NCI-H1092 treated with DMSO at 0.1 percent for 48 hours (cell line): ENCODE data around the gene SLC17A8.
"Not testable (repeated sequence)": the region's sequence is repeated elsewhere in the genome, so short reads cannot be mapped to it uniquely, and the experiment has no call there.

Source experiments
- DNase-seq: peaks from one replicate; lab custom pipeline; 2025; lab: John Stamatoyannopoulos, UW

SLC17A8 gene

GRCh38 chr12:100356644-100357223 lies at the start of gene SLC17A8:
Gene SLC17A8, plus strand, starts transcription at chr12:100357074. Its CDS starts 318 bp downstream, at chr12:100357392.
- peak; percentile 50 for DNase-seq

DNA sequence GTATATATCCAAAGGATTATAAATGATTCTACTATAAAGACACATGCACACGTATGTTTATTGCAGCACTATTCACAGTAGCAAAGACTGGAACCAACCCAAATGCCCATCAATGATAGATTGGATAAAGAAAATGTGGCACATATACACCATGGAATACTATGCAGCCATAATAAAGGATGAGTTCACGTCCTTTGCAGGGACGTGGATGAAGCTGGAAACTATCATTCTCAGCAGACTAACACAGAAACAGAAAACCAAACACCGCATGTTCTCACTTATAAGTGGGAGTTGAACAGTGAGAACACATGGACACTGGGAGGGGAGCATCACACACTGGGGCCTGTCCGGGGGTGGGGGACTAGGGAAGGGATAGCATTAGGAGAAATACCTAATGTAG lies 48.7 kb upstream of the SLC17A8 start:
- not testable (repeated sequence) for DNase-seq

GRCh38 chr12:100311317-100311716 lies 45.6 kb upstream of the SLC17A8 start:
- DNase-seq: no peak

DNA sequence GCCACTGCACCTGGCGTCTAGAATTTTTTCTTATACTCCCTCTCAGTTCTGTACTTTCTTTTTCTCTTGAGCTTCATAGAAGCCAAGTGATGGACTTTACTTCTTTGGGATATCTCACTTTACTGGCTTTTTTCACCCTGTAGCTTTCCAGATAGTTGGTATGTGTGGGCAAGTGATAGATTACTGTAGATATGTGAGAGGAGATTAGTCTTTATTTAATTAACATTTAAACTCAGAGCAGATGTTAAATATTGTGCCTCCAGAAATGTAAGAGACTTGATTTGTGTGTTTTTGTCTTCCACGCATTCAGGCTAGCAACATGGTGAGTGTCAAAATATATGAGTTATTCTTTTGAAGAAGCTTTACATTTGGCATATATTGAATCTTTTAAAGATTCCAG lies 39.5 kb upstream of the SLC17A8 start:
- no peak for DNase-seq

DNA sequence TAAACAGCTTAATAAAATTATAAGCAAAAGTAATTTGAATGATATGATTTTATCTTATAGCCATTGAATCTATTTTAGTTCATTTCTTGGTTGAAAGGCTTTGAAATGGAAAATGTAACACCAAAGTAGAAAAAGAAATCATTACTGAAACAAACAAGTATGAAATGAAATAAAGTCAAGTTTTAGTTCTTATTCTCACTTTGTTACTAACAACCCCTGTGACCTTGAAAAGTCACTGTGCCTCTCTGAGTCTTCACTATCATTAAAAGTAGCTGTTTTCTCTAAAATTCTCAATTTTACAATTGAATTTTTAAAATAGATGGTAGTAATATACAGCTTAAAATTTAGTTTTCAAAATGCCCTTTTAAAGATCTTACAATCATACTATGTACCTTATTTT lies 32.4 kb upstream of the SLC17A8 start:
- no peak for DNase-seq

DNA sequence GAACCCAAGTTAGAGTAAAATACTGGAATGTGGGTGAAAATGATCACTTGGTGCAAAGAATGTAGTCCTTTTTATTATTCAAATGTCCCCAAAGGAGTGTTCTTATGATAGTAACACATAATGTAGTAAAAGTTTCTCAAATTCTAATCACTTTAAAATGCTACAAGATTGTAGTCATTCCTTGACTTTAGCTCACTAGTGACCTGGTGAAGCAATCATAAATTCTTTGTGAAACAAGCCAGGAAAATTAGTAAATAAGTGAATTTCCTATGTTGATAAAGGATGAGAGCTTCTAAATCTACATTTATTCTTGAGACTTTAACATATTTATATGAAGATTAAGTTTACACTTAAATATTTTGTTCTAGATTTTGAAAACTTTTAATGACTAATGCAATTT lies 30.7 kb upstream of the SLC17A8 start:
- DNase-seq: no peak

- DNase-seq: no peak
Measured at GRCh38 chr12:100329800-100330199, 27.1 kb upstream of the SLC17A8 start.

GRCh38 chr12:100331871-100332270 lies 25.0 kb upstream of the SLC17A8 start:
- DNase-seq: no peak

DNA sequence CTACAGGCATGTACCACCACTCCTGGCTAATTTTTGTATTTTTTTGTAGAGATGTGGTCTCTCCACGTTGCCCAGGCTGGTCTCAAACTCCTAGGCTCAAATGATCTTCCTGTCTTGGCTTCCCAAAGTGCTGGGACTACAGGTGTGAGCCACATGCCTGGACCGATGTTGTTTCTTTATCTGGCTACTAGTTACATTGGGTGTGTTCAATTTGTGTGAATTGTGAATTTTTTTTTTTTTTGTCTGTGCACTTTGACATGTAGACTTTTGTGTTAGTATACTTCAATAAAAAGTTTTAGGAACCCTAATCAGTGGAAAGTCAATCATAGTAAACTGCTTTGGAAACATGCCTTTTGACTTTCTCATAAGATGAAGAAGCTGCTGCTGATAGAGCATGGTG lies 24.0 kb upstream of the SLC17A8 start:
- no peak for DNase-seq

DNA sequence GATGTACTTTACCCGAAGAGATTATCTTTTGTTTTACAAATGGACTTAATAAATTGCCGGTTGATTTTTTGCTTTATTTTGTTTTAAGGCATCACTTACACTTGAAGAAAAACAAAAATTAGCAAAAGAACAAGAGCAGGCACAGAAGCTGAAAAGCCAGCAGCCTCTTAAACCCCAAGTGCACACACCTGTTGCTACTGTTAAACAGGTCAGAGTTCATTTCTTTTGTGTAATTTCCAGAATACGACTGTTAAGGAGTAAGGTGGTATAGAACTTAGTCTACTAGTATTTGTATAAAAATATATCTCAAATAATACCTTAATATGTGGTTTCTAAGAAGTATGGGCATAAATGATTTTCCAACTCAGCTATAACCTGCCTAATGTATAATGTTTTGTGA lies 19.6 kb upstream of the SLC17A8 start:
- DNase-seq: no peak

DNA sequence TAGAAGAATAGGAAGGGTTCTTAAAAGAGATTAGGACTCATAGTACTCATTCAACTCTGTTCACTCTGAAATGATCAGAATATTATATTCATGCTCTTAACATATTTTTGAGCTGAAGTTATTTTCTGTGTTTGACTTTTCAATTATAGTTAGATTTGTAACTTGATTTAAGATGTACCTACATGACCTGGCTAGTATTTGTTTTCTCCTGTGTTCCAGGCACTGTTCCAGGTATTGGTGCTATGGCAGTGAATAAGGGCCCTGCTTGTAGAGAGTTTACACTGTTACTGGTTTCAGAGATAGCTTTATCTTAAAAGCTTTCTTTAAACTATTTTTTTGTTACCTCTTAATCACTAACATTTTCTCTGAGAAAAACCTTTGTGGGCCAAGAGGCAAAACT lies 19.1 kb upstream of the SLC17A8 start:
- DNase-seq: peak; percentile 5

- no peak for DNase-seq
Measured at GRCh38 chr12:100339071-100339470, 17.8 kb upstream of the SLC17A8 start.

GRCh38 chr12:100342897-100343296 lies 14.0 kb upstream of the SLC17A8 start:
- not testable (repeated sequence) for DNase-seq

GRCh38 chr12:100344351-100344750 lies 12.5 kb upstream of the SLC17A8 start:
- DNase-seq: not testable (repeated sequence)

GRCh38 chr12:100345020-100345767 lies 11.7 kb upstream of the SLC17A8 start:
- DNase-seq: no peak

GRCh38 chr12:100346660-100347059 lies 10.2 kb upstream of the SLC17A8 start:
- no peak for DNase-seq

DNA sequence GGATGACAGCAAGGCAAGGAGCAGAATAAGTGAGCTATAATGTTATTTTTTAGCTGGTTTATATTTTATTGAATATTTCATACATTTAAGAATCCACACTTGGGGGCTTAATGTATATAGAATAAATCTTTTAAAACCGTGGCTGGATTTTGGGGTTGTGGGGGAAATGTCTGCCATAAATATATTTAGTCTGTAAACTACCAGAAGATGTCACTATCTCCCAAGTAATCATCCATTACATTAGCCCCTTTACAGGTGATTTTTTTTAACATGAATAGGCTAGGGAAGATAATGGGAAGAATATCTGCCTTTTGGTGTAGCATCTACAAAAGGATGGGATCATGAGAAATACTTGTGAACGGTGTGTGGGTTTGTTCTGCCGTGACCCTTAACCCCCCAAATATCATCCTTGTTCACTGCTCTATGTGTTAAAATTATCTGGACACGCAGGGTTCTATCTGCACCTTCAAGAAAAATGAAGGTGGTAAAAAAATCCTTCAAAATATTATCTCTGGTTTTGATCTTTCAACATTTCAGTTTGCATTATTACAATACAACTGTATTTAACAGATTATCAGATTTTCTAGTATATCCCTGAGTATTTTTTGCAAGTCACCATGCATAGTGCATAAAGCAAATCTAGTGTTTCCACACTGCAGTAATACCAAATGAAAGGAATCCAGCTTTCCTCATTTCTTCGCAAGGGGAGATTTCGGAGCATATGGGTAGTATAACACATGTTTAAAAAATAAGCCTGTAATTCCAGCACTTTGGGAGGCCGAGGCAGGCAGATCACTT lies 8.0 kb upstream of the SLC17A8 start:
- DNase-seq: peak; percentile 32

DNA sequence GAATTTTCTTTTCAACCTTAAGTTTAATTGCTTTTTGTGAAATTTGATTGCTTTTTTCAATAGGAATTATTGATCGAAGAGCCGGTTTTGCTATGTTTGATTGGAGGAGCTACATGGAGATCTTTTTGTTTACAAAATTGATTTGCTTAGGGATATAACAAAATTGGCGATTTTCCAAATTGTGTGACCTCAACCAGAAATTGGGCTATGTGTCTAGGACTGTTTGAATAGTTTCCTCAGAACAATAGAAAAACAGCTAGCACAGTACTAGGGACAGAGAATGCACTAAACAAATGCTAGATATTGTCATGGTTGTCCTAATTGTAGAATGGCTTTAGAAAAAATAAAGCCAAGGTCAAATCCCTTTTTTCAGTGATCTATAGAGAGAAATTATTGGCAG lies 2.4 kb downstream of the SLC17A8 start:
- DNase-seq: no peak

- no peak for DNase-seq
Measured at GRCh38 chr12:100359822-100360221, 2.9 kb downstream of the SLC17A8 start.

GRCh38 chr12:100360450-100360849 lies 3.6 kb downstream of the SLC17A8 start:
- DNase-seq: no peak

DNA sequence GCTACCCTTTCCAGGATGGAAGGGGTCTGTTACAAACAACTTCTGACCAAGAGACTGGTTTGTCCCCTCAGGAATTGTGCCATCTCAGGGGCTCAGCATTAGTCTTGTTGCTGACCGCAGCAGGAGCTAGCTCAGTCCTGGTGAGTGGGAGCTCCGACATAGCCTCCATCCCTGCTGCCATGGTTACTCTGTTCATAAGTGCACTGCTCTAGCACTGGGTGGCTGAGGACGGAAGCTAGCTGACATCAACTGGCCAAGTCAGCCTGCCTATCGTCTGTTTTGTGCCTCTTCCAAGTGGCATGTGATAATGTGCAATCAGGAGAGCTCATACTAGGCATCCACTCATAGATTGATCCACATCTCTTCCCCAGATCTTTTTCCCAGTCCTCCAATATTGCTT lies 7.5 kb downstream of the SLC17A8 start:
- DNase-seq: no peak

GRCh38 chr12:100365411-100365810 lies 8.5 kb downstream of the SLC17A8 start:
- no peak for DNase-seq

DNA sequence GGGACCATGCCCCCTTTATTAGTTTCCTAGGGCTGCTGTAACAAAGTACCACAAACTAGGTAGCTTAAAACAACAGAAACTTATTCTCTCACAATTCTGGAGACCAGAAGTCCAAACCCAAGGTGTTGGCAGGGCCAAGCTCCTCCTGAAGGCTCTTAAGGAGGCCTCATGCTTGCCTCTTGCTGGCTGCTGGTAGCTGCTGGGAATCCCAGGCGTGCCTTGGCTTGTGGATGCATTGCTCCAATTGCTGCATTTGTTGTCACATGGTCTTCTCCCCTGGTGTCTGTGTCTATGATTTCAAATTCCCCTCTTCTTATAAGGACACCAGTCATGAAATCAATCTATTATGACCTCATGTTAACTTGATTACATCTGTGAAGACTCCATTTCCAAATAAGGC lies 11.2 kb downstream of the SLC17A8 start:
- no peak for DNase-seq
